Effector CD8-positive, alpha-beta T cell (primary cell): ENCODE results near the gene CCHCR1.
"Not testable (repeated sequence)": the region's sequence is repeated elsewhere in the genome, so short reads cannot be mapped to it uniquely, and the experiment has no call there.

Source experiments
- DNase-seq: peaks from one replicate; lab custom pipeline; 2025; lab: John Stamatoyannopoulos, UW

Gene CCHCR1

DNA sequence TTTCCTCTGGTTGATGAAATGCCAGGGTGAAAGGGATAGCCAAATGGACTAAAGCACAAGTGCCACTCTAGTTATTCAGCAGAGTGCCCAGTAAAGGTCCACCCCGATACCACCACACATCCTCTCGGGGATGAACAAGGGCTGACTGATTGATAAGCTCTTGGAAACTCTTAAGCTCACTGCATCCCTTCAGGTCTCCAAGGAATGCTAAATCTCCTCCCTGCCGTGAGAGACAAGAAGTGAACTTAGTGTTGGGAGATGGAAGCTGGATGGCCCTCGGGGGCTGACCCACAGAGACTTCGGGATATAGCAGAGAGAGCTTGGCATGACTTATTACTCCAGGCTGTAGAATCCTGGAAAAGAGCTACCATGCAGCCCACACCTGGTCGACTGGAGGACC lies 26.3 kb upstream of the CCHCR1 start:
- DNase-seq, result not testable (repeated sequence)

DNA sequence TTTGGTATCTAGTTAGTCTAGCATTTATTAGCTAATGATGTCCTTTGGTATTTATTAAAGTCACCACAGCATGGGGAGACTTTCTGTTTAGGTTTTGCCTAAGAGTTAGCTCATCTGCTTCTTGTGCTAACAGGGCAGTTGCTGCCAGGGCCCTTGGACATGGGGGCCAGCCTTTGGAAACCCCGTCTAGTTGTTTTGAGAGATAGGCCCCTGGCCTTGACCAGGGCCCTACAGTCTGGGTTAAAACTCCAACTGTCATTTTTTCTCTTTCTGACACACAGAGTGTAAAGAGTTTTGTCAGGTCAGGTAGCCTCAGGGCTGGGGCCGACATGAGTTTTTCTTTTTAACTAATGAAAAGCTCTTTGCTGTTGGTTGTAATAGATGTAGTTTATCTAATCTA lies 25.7 kb upstream of the CCHCR1 start:
- not testable (repeated sequence) for DNase-seq

- peak; percentile 57 for DNase-seq
Observed at GRCh38 chr6:31180500-31180899, 22.9 kb upstream of the CCHCR1 start.

DNA sequence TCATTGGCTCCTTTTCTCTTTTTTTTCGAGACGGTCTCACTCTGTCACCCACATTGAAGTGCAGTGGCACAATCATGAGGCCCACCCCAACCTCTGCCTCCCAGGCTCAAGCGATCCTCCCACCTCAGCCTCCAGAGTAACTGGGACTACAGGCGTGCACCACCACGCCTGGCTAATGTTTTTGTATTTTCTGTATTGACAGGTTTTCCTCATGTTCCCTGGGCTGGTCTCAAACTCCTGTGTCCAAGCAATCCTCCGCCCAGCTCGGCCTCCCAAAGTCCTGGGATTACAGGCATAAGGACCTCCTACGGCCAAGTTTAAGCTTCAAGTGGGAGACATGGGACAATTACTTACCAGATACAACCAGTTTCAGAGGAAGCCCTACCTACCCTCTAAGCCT lies 22.3 kb upstream of the CCHCR1 start:
- DNase-seq, result no peak

GRCh38 chr6:31179042-31179386 lies 21.4 kb upstream of the CCHCR1 start:
- no peak for DNase-seq

DNA sequence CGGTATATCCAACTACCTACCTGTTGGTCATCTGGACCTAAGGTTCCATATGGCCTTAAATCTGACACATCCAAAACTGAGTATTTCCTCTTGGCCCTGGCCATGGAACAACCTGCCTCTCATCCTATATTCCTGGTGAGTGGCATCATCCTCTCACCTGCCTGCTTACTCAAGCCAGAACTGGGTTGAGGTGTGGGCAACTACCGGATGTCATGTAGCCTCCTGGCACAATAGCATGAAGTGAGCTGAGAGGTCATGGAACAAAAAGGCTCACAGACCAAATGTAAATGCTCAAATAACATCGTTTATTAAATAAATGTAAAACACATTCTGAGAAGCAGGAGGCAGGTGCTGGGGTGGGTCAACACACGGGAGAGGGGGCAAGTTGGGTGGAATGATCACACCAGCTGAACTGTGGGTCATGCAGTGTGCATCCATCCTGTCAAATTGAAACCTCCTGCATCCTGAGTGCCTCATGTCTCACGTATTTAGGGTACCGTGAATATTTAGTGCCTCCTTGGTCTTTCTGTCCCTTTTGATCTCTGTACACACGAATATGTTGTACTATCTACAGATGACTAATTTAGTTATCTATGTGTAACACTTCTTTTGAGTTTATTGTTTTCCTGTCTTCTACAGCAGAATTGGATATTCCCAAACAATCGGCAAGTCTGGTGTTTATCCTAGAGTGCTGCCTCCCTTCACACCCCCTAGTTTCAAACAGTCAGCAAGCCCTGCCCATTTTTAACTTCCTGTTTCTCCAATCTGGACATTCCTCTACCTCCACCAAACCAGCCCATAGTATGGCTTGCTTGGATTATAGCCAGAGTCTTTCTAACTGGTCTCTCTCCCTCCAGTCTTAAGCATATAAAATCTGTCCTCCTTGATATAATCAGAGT lies 20.8 kb upstream of the CCHCR1 start:
- DNase-seq, result no peak

- no peak for DNase-seq
Observed at GRCh38 chr6:31175971-31176370, 18.4 kb upstream of the CCHCR1 start.

DNA sequence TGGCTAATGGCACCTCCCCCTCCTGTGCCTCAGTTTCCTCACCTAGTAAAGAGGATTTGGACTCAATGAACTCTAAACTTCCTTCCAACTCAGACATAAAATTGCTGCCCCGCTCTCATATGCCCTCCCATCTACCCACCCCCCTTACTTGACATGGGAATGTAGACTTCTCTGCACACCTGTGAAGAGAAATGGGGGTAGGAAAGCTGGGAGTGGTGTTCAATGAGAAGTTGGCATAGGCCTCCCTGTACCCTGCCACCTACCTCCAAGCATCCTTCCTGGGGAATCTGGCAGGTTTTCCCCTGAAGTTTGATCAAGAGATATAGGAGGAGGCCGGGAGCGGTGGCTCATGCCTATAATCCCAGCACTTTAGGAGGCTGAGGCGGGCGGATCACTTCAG lies 16.8 kb upstream of the CCHCR1 start:
- DNase-seq, result no peak

- DNase-seq, result no peak
Observed at GRCh38 chr6:31173406-31173805, 15.8 kb upstream of the CCHCR1 start.

DNA sequence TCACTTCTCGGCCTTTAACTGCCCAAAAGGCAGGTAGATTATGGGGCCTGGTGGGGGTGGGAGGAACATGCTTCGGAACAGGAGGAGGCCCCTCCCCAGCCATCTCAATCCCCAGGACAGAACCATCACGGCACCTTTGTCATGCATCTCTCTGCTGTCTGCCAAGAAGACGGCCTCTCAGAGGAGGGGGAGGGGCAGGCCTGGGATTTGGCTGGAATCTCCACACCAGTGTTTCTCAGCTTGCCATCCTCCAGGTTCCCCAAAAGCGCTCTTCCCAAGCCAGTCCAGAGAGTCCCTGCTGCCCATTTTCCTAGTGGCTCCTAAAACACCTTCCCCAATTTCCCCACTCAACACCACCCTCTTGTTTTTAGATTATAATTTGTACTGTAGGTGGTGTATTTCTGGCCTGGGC lies 15.4 kb upstream of the CCHCR1 start:
- no peak for DNase-seq

GRCh38 chr6:31171931-31172905 lies 14.6 kb upstream of the CCHCR1 start:
- no peak for DNase-seq

DNA sequence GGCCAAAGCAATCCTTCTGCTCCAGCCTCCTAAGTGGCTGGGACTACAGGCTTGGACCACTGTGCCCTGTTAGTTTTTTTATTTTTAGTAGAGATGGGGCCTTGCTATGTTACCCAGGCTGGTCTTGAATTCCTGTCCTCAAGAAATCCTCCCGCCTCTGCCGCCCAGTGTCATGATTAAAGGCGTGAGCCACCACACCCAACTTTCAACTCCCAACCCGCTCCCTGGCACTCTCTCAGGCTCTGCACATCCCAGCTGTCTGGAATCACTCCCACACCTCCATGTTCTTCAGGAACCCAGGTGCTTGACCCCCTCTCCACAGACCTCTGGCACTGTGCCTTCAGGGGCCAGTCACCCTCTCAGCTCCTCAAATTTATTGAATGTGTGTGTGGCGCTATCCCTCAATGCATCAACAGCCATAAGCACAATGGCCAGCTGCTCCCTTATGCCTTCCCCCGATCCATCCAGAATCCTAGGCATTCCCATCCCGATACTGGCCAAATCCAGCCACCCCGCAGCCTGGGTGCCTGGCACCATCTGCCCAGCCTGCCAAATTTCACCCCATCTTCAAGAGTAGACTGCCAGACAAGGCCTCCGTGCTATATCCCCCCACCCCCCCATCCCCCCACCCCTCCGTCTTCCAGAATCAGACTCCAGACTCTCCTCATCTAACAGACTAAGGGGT lies 13.5 kb upstream of the CCHCR1 start:
- DNase-seq, result no peak

GRCh38 chr6:31170600-31170881 lies 12.9 kb upstream of the CCHCR1 start, which contains the start of gene POU5F1:
Gene POU5F1 (minus strand): TSS chr6:31170682. CDS start chr6:31170620, 62 bp downstream.
- no peak for DNase-seq

DNA sequence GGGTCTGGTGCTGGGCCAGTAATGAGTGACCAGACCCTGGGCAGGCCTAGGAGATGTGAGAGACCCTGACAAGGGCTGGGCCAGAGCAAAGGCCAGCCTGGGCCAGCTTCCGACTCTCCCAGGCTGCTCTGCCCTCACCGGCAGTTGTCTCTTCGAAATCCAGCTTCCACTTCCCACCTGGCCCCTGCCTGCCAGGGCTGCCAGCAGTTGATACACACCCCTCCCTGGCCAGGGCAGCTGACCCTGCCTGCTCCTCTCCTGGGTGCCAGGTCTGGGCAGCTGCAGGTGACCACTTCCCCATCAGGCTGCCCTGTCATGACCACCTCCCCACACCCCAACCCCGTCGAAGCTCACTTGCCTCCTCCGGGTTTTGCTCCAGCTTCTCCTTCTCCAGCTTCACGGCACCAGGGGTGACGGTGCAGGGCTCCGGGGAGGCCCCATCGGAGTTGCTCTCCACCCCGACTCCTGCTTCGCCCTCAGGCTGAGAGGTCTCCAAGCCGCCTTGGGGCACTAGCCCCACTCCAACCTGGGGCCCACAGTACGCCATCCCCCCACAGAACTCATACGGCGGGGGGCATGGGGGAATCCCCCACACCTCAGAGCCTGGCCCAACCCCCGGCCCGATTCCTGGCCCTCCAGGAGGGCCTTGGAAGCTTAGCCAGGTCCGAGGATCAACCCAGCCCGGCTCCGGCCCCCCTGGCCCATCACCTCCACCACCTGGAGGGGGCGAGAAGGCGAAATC lies 12.4 kb upstream of the CCHCR1 start:
- not testable (repeated sequence) for DNase-seq

DNA sequence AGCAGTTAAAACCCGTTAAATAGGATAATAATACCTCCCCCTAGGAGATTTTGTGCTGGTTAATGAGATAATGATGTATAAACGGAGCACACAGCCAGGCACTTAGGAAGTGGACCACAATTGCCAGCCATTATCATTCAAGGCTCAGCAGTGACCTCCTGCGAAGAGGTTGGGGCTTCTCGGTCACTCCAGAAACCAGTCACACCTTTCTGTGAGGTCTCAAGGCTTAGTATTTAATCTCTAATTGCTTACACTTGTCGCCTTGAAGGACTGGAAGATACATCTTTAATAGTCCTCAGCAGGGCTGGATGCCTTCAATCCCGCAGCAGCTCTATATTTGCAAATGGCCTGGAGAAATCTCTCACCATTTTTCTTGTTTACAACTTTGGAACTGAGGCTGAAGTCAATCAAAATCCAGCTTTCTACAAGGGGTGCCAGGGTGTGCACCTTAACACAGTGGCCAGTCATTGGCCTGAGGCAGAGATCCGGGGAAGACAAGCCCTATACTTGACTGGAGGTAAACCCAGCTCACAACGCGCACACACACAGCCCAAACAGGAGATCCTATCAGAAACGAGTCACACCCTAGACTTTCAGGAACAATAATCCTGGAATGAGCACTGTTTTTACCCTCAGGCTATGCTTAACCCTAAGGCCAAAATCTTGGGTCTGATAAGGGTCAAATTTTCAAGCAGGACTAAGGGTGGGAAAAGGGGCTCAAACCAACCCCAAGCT lies 11.7 kb upstream of the CCHCR1 start:
- DNase-seq, result no peak

- DNase-seq, result no peak
Observed at GRCh38 chr6:31168606-31169005, 11.0 kb upstream of the CCHCR1 start.

DNA sequence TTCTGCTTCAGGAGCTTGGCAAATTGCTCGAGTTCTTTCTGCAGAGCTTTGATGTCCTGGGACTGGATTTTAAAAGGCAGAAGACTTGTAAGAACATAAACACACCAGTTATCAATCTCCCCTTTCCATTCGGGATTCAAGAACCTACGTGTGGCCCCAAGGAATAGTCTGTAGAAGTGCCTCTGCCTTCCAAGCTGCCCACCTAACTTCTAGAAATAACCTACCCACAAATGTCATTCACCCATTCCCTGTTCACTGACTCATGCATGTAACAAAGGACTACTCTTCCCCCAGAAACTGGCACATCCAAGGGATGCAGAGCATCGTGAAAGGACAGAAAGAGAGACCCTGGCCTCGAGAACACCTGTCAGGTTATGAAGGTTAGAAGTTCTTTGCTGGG lies 8.4 kb upstream of the CCHCR1 start:
- DNase-seq, result no peak

- DNase-seq, result not testable (repeated sequence)
Observed at GRCh38 chr6:31165064-31165832, 7.6 kb upstream of the CCHCR1 start.

DNA sequence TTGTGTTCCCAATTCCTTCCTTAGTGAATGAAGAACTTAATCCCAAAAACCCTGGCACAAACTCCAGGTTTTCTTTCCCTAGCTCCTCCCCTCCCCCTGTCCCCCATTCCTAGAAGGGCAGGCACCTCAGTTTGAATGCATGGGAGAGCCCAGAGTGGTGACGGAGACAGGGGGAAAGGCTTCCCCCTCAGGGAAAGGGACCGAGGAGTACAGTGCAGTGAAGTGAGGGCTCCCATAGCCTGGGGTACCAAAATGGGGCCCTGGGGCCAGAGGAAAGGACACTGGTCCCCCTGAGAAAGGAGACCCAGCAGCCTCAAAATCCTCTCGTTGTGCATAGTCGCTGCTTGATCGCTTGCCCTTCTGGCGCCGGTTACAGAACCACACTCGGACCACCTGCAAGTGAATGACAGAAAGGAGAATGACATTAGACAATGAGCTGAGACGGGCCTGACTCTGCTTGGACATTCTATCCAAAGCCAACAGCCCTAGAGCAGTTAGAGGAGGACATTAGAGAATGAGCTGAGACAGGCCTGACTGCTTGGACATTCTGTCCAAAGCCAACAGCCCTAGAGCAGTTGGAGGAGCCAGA lies 7.0 kb upstream of the CCHCR1 start:
- DNase-seq, result not testable (repeated sequence)

- no peak for DNase-seq
Observed at GRCh38 chr6:31163922-31164321, 6.3 kb upstream of the CCHCR1 start.
